Prostate gland (tissue), 2 donors: ENCODE data around the gene KLK11.

ENCODE experiments used
- POLR2A ChIP-seq: fragments of 450-650 bp; IDR thresholded peaks from one replicate; pipeline ENCODE4 v1.6.1; 2016; ENCODE audit warnings: antibody characterized with exemption, mild to moderate bottlenecking
- POLR2AphosphoS5 ChIP-seq: sonication (generic); formaldehyde crosslinking; IDR thresholded peaks from one replicate; pipeline ENCODE4 v1.6.1; 2017; ENCODE audit warnings: antibody characterized with exemption
- TF ChIP-seq, protein P1 (sequence below), 4 experiments: fragments of 200-600 bp in 2 of 4; fragments of 450-650 bp in 2 of 4; sonication (generic) in 2 of 4; IDR thresholded peaks; 1 replicate in 3 of 4; 2 replicates in 1 of 4; pipeline ENCODE4 v1.5.1; 2016 to 2019; ENCODE audit warnings: antibody characterized with exemption in 4 of 4, mild to moderate bottlenecking in 2 of 4, moderate library complexity in 2 of 4

DNA sequence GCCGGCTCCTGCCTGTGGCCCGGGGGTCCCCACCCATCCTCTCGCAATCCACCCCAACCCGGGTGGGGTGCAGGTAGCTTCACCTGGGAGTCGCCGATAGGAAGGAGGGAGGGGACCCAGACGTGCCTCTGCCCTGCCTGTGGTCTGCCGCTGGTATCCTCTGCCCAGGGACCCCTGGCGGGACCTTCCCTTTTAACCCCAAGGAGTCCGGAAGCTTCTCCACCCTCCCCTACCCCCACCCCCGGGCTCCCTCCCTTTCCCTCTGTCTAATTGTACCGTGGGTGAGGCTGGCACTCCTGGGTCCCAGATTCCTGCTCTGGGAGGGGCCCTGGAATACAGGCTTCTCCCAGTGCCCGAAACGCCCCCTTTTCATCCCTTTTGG is 6.9 kb downstream of the KLK11 start, which contains the start of gene KLK10:
- TF ChIP-seq, protein P1, sequence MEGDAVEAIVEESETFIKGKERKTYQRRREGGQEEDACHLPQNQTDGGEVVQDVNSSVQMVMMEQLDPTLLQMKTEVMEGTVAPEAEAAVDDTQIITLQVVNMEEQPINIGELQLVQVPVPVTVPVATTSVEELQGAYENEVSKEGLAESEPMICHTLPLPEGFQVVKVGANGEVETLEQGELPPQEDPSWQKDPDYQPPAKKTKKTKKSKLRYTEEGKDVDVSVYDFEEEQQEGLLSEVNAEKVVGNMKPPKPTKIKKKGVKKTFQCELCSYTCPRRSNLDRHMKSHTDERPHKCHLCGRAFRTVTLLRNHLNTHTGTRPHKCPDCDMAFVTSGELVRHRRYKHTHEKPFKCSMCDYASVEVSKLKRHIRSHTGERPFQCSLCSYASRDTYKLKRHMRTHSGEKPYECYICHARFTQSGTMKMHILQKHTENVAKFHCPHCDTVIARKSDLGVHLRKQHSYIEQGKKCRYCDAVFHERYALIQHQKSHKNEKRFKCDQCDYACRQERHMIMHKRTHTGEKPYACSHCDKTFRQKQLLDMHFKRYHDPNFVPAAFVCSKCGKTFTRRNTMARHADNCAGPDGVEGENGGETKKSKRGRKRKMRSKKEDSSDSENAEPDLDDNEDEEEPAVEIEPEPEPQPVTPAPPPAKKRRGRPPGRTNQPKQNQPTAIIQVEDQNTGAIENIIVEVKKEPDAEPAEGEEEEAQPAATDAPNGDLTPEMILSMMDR (IDR thresholded peaks at IDR 0.05): no peak
- TF ChIP-seq POLR2A (no peak), POLR2AphosphoS5 (no peak)
